A549 (cell line): Measurements from ENCODE around the gene HS3ST3A1. TPM values are rescaled to one million over a fixed set of nuclear protein-coding genes. Genes with fewer than 3 reads are reported as not detected.
A peak's percentile ranks its signal among the peaks of the same experiment; 100 is the strongest.

Source experiments
- ATAC-seq, 2 experiments: fragments of 200-7000 bp in 1 of 2; fragments of >200 bp in 1 of 2; cut with Nextera tagmentation in 1 of 2; cut with Tn5 transposase in 1 of 2; 3 replicates each; pipeline versions ENCODE4 v1.8.0 to v1.9.1; 2018 to 2020; ENCODE audit warnings: mild to moderate bottlenecking in 1 of 2, moderate library complexity in 1 of 2
- CTCF ChIA-PET: fragments of 300-600 bp; sonication (Branson Sonifier 250); formaldehyde crosslinking; extraction: SDS; loops from one replicate; lab custom pipeline; 2021; ENCODE audit warnings: antibody characterized with exemption, inconsistent platforms; lab: Yijun Ruan, JAX
- POLR2A ChIA-PET: fragments of 350-600 bp; formaldehyde crosslinking; extraction: SDS; loops from one replicate; lab custom pipeline; 2021; ENCODE audit warnings: antibody characterized with exemption, inconsistent platforms; lab: Yijun Ruan, JAX
- DNase-seq, 2 experiments: peaks; one replicate each; pipeline versions ENCODE4 v3.0.0 to v3.0.0-alpha.2; 2011 to 2016; ENCODE audit warnings: low read depth in 1 of 2, low spot score in 1 of 2
- FAIRE-seq: peaks from 2 replicates; lab custom pipeline; 2011; peaks lifted over from hg19 to GRCh38; lab: Jason Lieb, UNC
- H3K27ac ChIP-seq, 2 experiments: fragments of >200 bp; sonication (Bioruptor Twin); formaldehyde crosslinking; 3 replicates each; pipeline ENCODE4 v1.5.1; 2016 to 2017
- H3K4me1 ChIP-seq: fragments of >200 bp; sonication (Bioruptor Twin); formaldehyde crosslinking; 3 replicates; pipeline ENCODE4 v1.6.1; 2016
- H3K4me2 ChIP-seq: fragments of >200 bp; sonication (Bioruptor Twin); formaldehyde crosslinking; 3 replicates; pipeline ENCODE4 v1.6.1; 2016
- H3K4me3 ChIP-seq: fragments of >200 bp; sonication (Bioruptor Twin); formaldehyde crosslinking; 3 replicates; pipeline ENCODE4 v1.5.1; 2016
- H3K9me3 ChIP-seq: fragments of >200 bp; sonication (Bioruptor Twin); formaldehyde crosslinking; 3 replicates; pipeline ENCODE4 v1.6.1; 2016
- BHLHE40 ChIP-seq: IDR thresholded peaks from 2 replicates; pipeline ENCODE4 v1.6.1; 2012; ENCODE audit warnings: low read depth, low read length, inconsistent platforms
- CBX2 ChIP-seq: fragments of 200-600 bp; sonication (generic); IDR thresholded peaks from 2 replicates; pipeline ENCODE4 v1.6.1; 2016; ENCODE audit warnings: low read depth, mild to moderate bottlenecking, borderline replicate concordance
- ESRRA ChIP-seq: fragments of 150-350 bp; IDR thresholded peaks from 2 replicates; pipeline ENCODE4 v1.6.1; 2014; ENCODE audit warnings: mild to moderate bottlenecking, low read length, borderline replicate concordance
- HDAC2 ChIP-seq: fragments of 200-600 bp; sonication (generic); IDR thresholded peaks from 2 replicates; pipeline ENCODE4 v1.6.1; 2016
- HOXB13 ChIP-seq: fragments of 250-450 bp; sonication (Bioruptor Pico); IDR thresholded peaks from 2 replicates; pipeline ENCODE4 v1.5.0; 2020; ENCODE audit warnings: low read depth, mild to moderate bottlenecking, moderate library complexity
- JUN ChIP-seq, 2 experiments: fragments of >200 bp; sonication (Bioruptor Twin); formaldehyde crosslinking; IDR thresholded peaks; 2 replicates in 1 of 2; 3 replicates in 1 of 2; pipeline ENCODE4 v1.6.1; 2016 to 2017
- JUNB ChIP-seq: fragments of >200 bp; sonication (Bioruptor Twin); formaldehyde crosslinking; IDR thresholded peaks from 2 replicates; pipeline ENCODE4 v1.6.1; 2016
- KDM1A ChIP-seq: fragments of 200-600 bp; sonication (generic); IDR thresholded peaks from 2 replicates; pipeline ENCODE4 v1.6.1; 2016; ENCODE audit warnings: low read depth, mild to moderate bottlenecking
- KDM5A ChIP-seq: fragments of 200-600 bp; sonication (generic); IDR thresholded peaks from 2 replicates; pipeline ENCODE4 v1.6.1; 2016; ENCODE audit warnings: antibody characterized with exemption, mild to moderate bottlenecking
- NPAS2 ChIP-seq: fragments of 250-450 bp; sonication (Bioruptor Pico); IDR thresholded peaks from 2 replicates; pipeline ENCODE4 v1.8.0; 2022; ENCODE audit warnings: mild to moderate bottlenecking, moderate library complexity, borderline replicate concordance
- POLR2A ChIP-seq: IDR thresholded peaks from 2 replicates; pipeline ENCODE4 v1.6.1; 2012; ENCODE audit warnings: mild to moderate bottlenecking, low read length
- POLR2AphosphoS2 ChIP-seq: conservative IDR thresholded peaks from 2 replicates; pipeline ENCODE4 v1.6.1; 2012; ENCODE audit warnings: low read length, improper control_type of control experiment, inconsistent platforms
- RAD21 ChIP-seq, 2 experiments: fragments of >200 bp in 1 of 2; sonication (Bioruptor Twin) in 1 of 2; formaldehyde crosslinking in 1 of 2; IDR thresholded peaks in 1 of 2; conservative IDR thresholded peaks in 1 of 2; 2 replicates in 1 of 2; 3 replicates in 1 of 2; pipeline ENCODE4 v1.6.1; 2012 to 2018; ENCODE audit warnings: inconsistent platforms in 1 of 2
- TFCP2L1 ChIP-seq: fragments of 250-450 bp; sonication (Bioruptor Pico); IDR thresholded peaks from 2 replicates; pipeline ENCODE4 v1.5.0; 2021; ENCODE audit warnings: mild to moderate bottlenecking
- ZC3H11A ChIP-seq: fragments of 450-650 bp; IDR thresholded peaks from 2 replicates; pipeline ENCODE4 v1.6.1; 2014; ENCODE audit warnings: antibody characterized with exemption, mild to moderate bottlenecking
- ZSCAN20 ChIP-seq: fragments of 250-450 bp; sonication (Bioruptor Pico); IDR thresholded peaks from 2 replicates; pipeline ENCODE4 v1.8.0; 2022; ENCODE audit warnings: mild to moderate bottlenecking, moderate library complexity
- WGBS: methylation state at CpG from one replicate; pipeline ENCODE4 v1.1.6; 2017; ENCODE audit errors: missing lambda C conversion rate; 5-methylcytosine and 5-hydroxymethylcytosine counted together
- polyA plus RNA-seq, 4 experiments: library from polyadenylated mRNA; depleted of rRNA in 3 of 4; stranded (reverse); fragments of >200 nt; fragmentation: RNase III in 1 of 4; extraction: RNeasy Plus Mini Kit Qiagen cat#74134 plus additional on column Dnase treatment in 1 of 4; gene quantifications; 2 replicates in 3 of 4; 3 replicates in 1 of 4; pipeline ENCODE4 v1.2.3, GENCODE V29; 2011 to 2017
- TF ChIP-seq, protein P1 (sequence below): fragments of 250-450 bp; sonication (Bioruptor Pico); IDR thresholded peaks from 2 replicates; pipeline ENCODE4 v1.5.0; 2021; ENCODE audit warnings: mild to moderate bottlenecking, moderate library complexity, borderline replicate concordance
- TF ChIP-seq, protein P2 (sequence below): IDR thresholded peaks from 2 replicates; pipeline ENCODE4 v1.6.1; 2012; ENCODE audit warnings: low read depth, borderline replicate concordance
- TF ChIP-seq, protein P3 (sequence below): IDR thresholded peaks from 2 replicates; pipeline ENCODE4 v1.6.1; 2012
- TF ChIP-seq, protein P4 (sequence below): fragments of 450-650 bp; IDR thresholded peaks from 2 replicates; pipeline ENCODE4 v1.6.1; 2014; ENCODE audit warnings: antibody characterized with exemption
- TF ChIP-seq, protein P5 (sequence below): fragments of >200 bp; sonication (Bioruptor Twin); formaldehyde crosslinking; IDR thresholded peaks from 2 replicates; pipeline ENCODE4 v1.6.1; 2016
- TF ChIP-seq, protein P6 (sequence below): fragments of 150-350 bp; IDR thresholded peaks from 2 replicates; pipeline ENCODE4 v1.6.1; 2014; ENCODE audit warnings: low read depth, mild to moderate bottlenecking, low read length
- TF ChIP-seq, protein P7 (sequence below): fragments of >200 bp; sonication (Bioruptor Twin); formaldehyde crosslinking; IDR thresholded peaks from 3 replicates; pipeline ENCODE4 v1.5.1; 2016

HS3ST3A1 gene
- polyA plus RNA-seq, 2 of the 4 experiments (the other 2 are of a cell fraction) = not detected

DNA sequence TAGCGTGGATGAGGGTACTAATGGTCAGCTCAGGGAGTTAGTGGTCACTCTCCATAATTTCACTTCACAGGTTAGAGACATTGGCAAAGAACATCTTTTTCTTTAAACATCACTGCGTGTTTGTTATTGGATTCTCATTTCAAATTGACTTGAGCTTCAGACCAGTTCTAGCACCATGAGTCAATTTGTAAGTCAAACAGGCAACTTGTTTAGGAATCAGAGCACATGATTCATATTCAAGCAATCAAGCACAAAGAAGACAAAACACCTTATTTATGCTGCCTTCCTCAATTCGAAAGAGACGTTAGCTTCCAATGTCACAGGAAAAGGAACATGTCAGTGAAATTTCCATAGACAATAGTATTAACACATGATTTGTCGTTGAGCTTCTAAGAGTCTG, 62.3 kb downstream of the HS3ST3A1 start:
- ChIA-PET CTCF (interaction anchor here (0.7 to 1.7 kb wide), 4 partner anchors 15 to 191 kb away, joined by 3 to 8 read pairs (median 4); no protein-coding TSS in a partner anchor), POLR2A (no interaction called here)
- FAIRE-seq (peak; percentile 39), ATAC-seq (no peak), DNase-seq (no peak)
- Histone ChIP-seq H3K4me2 (no peak overlapping the region), H3K4me3 (no peak overlapping the region), H3K9me3 (peaks cover 19% of the 10 kb centered on the region), H3K27ac (peak overlapping the region in 1 of 2 experiments; percentile 75; a peak in 3 of 6 replicates), H3K4me1 (0 out of 3 replicates have a peak, but pooled peaks cover 6% of the 10 kb centered on the region)
- WGBS = 18% methylated on average over 5 of the region's 5 CpGs
- TF ChIP-seq ZC3H11A = no peak
- no peak for TF ChIP-seq ESRRA
- TF ChIP-seq TFCP2L1 (CRISPR knock-in tag) = no peak
- no peak for TF ChIP-seq CBX2
- no peak for TF ChIP-seq ZSCAN20 (CRISPR knock-in tag)
- TF ChIP-seq, protein P1, sequence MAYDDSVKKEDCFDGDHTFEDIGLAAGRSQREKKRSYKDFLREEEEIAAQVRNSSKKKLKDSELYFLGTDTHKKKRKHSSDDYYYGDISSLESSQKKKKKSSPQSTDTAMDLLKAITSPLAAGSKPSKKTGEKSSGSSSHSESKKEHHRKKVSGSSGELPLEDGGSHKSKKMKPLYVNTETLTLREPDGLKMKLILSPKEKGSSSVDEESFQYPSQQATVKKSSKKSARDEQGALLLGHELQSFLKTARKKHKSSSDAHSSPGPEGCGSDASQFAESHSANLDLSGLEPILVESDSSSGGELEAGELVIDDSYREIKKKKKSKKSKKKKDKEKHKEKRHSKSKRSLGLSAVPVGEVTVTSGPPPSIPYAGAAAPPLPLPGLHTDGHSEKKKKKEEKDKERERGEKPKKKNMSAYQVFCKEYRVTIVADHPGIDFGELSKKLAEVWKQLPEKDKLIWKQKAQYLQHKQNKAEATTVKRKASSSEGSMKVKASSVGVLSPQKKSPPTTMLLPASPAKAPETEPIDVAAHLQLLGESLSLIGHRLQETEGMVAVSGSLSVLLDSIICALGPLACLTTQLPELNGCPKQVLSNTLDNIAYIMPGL (CRISPR knock-in tag) = no peak
- no peak for TF ChIP-seq KDM1A
- TF ChIP-seq, protein P2, sequence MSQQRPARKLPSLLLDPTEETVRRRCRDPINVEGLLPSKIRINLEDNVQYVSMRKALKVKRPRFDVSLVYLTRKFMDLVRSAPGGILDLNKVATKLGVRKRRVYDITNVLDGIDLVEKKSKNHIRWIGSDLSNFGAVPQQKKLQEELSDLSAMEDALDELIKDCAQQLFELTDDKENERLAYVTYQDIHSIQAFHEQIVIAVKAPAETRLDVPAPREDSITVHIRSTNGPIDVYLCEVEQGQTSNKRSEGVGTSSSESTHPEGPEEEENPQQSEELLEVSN = no peak
- TF ChIP-seq POLR2A = no peak
- TF ChIP-seq, protein P3, sequence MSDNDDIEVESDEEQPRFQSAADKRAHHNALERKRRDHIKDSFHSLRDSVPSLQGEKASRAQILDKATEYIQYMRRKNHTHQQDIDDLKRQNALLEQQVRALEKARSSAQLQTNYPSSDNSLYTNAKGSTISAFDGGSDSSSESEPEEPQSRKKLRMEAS = no peak
- no peak for TF ChIP-seq JUN (IDR thresholded peaks at IDR 0.05)
- TF ChIP-seq RAD21 (conservative IDR thresholded peaks at IDR 0.05 in 1 of 2, IDR thresholded peaks at IDR 0.05 in 1 of 2) = no peak
- no peak for TF ChIP-seq POLR2AphosphoS2
- TF ChIP-seq NPAS2 (CRISPR knock-in tag) = no peak
- TF ChIP-seq, protein P4, sequence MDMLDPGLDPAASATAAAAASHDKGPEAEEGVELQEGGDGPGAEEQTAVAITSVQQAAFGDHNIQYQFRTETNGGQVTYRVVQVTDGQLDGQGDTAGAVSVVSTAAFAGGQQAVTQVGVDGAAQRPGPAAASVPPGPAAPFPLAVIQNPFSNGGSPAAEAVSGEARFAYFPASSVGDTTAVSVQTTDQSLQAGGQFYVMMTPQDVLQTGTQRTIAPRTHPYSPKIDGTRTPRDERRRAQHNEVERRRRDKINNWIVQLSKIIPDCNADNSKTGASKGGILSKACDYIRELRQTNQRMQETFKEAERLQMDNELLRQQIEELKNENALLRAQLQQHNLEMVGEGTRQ = no peak
- TF ChIP-seq BHLHE40 = no peak
- no peak for TF ChIP-seq KDM5A
- TF ChIP-seq, protein P5, sequence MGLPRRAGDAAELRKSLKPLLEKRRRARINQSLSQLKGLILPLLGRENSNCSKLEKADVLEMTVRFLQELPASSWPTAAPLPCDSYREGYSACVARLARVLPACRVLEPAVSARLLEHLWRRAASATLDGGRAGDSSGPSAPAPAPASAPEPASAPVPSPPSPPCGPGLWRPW = no peak

DNA sequence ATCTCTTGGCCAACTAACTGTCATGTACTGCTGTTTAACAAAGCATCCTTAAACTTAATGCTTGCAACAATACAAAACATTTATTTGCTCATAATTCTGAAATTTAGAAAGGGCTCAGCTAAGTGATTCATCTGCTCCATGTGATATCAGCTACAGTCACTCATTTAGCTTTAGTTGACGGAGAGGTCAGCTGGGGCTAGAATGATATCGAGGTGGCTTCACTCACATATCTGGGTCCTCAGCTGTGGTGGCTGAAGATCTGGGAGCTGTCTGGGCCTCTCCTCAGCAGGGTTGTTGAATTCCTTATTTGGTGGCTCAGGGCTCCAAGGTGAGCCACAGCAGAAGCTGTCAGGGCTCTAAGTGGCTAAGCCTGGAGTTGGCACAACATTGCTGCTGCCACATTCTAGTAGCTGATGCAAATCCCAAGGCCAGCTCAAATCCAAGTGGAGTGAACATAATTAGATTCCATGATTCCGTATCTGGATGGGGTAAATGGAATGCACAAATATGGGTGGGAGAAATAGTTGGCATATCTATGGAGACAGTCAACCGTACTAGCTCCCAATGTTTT, 62.8 kb downstream of the HS3ST3A1 start:
- CTCF ChIA-PET = interaction anchor here (0.7 to 1.7 kb wide), 3 partner anchors 24 to 190 kb away, joined by 3 to 8 read pairs (median 5); no protein-coding TSS in a partner anchor
- Histone ChIP-seq H3K4me2 (no peak overlapping the region), H3K27ac (peak overlapping the region in 1 of 2 experiments; percentile 75; a peak in 2 of 6 replicates), H3K4me3 (no peak overlapping the region), H3K9me3 (peaks cover 19% of the 10 kb centered on the region), H3K4me1 (0 out of 3 replicates have a peak, but pooled peaks cover 6% of the 10 kb centered on the region)
- TF ChIP-seq, protein P6, sequence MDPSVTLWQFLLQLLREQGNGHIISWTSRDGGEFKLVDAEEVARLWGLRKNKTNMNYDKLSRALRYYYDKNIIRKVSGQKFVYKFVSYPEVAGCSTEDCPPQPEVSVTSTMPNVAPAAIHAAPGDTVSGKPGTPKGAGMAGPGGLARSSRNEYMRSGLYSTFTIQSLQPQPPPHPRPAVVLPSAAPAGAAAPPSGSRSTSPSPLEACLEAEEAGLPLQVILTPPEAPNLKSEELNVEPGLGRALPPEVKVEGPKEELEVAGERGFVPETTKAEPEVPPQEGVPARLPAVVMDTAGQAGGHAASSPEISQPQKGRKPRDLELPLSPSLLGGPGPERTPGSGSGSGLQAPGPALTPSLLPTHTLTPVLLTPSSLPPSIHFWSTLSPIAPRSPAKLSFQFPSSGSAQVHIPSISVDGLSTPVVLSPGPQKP = no peak
- TF ChIP-seq HDAC2 (no peak), JUN (IDR thresholded peaks at IDR 0.05) (no peak), JUNB (no peak), HOXB13 (CRISPR knock-in tag) (no peak), KDM5A (no peak), RAD21 (conservative IDR thresholded peaks at IDR 0.05 in 1 of 2, IDR thresholded peaks at IDR 0.05 in 1 of 2) (no peak)
- TF ChIP-seq, protein P2 = no peak
- TF ChIP-seq, protein P7, sequence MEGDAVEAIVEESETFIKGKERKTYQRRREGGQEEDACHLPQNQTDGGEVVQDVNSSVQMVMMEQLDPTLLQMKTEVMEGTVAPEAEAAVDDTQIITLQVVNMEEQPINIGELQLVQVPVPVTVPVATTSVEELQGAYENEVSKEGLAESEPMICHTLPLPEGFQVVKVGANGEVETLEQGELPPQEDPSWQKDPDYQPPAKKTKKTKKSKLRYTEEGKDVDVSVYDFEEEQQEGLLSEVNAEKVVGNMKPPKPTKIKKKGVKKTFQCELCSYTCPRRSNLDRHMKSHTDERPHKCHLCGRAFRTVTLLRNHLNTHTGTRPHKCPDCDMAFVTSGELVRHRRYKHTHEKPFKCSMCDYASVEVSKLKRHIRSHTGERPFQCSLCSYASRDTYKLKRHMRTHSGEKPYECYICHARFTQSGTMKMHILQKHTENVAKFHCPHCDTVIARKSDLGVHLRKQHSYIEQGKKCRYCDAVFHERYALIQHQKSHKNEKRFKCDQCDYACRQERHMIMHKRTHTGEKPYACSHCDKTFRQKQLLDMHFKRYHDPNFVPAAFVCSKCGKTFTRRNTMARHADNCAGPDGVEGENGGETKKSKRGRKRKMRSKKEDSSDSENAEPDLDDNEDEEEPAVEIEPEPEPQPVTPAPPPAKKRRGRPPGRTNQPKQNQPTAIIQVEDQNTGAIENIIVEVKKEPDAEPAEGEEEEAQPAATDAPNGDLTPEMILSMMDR = no peak
- no peak for ATAC-seq
- FAIRE-seq = no peak
- POLR2A ChIA-PET = no interaction called here
- WGBS = 35% methylated on average over 4 of the region's 4 CpGs
- DNase-seq = no peak
